K562 (cell line): ENCODE results near the gene PNLIPRP1.

Source experiments
- CBFB ChIP-seq: sonication (generic); formaldehyde crosslinking; IDR thresholded peaks from 2 replicates; pipeline ENCODE4 v1.4.0; 2020; ENCODE audit warnings: mild to moderate bottlenecking, missing genetic modification reagents
- POLR2A ChIP-seq: fragments of 450-650 bp; conservative IDR thresholded peaks from 2 replicates; pipeline ENCODE4 v1.6.1; 2016
- SETDB1 ChIP-seq: IDR thresholded peaks from one replicate; pipeline ENCODE4 v1.6.1; 2012; ENCODE audit warnings: low read length, control low read depth, inconsistent platforms
- ZNF12 ChIP-seq: sonication (generic); formaldehyde crosslinking; IDR thresholded peaks from 2 replicates; pipeline ENCODE4 v1.4.0; 2020; ENCODE audit warnings: mild to moderate bottlenecking, missing genetic modification reagents
- TF ChIP-seq, protein P1 (sequence below): fragments of 450-650 bp; conservative IDR thresholded peaks from 2 replicates; pipeline ENCODE4 v1.6.1; 2016; ENCODE audit warnings: missing genetic modification characterization, low read depth, mild to moderate bottlenecking, control low read depth, missing compliant biosample characterization
- TF ChIP-seq, protein P2 (sequence below), 2 experiments: fragments of 450-650 bp; formaldehyde crosslinking in 1 of 2; IDR thresholded peaks; 2 replicates each; pipeline versions ENCODE4 v1.4.0 to v1.6.1; 2014 to 2020; ENCODE audit warnings: mild to moderate bottlenecking in 2 of 2, borderline replicate concordance in 1 of 2, low read depth in 1 of 2

DNA sequence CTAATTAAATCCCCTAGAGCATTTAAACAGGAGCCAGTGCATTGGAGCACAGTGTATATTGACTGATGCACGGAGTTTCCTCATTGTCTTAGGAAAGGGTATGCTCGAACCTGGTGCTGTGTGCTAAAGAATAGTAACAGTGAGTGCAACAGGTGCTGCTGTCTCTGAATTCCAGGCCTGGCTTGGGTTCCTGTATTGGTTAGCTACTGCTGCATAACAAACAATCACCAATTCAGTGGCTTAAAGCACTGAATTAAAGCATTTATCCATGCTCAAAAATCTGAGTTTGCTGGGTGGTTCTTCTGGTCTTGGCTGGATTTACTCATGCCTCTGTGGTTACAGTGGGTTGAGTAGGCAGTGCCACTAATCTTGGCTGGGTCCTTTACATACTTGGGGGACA is 1.8 kb upstream of the PNLIPRP1 start:
- TF ChIP-seq ZNF12 (CRISPR knock-in tag) (no peak), SETDB1 (no peak), POLR2A (no peak), CBFB (CRISPR knock-in tag) (no peak)
- TF ChIP-seq, protein P1, sequence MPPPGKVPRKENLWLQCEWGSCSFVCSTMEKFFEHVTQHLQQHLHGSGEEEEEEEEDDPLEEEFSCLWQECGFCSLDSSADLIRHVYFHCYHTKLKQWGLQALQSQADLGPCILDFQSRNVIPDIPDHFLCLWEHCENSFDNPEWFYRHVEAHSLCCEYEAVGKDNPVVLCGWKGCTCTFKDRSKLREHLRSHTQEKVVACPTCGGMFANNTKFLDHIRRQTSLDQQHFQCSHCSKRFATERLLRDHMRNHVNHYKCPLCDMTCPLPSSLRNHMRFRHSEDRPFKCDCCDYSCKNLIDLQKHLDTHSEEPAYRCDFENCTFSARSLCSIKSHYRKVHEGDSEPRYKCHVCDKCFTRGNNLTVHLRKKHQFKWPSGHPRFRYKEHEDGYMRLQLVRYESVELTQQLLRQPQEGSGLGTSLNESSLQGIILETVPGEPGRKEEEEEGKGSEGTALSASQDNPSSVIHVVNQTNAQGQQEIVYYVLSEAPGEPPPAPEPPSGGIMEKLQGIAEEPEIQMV (tag), result no peak
- TF ChIP-seq, protein P2, sequence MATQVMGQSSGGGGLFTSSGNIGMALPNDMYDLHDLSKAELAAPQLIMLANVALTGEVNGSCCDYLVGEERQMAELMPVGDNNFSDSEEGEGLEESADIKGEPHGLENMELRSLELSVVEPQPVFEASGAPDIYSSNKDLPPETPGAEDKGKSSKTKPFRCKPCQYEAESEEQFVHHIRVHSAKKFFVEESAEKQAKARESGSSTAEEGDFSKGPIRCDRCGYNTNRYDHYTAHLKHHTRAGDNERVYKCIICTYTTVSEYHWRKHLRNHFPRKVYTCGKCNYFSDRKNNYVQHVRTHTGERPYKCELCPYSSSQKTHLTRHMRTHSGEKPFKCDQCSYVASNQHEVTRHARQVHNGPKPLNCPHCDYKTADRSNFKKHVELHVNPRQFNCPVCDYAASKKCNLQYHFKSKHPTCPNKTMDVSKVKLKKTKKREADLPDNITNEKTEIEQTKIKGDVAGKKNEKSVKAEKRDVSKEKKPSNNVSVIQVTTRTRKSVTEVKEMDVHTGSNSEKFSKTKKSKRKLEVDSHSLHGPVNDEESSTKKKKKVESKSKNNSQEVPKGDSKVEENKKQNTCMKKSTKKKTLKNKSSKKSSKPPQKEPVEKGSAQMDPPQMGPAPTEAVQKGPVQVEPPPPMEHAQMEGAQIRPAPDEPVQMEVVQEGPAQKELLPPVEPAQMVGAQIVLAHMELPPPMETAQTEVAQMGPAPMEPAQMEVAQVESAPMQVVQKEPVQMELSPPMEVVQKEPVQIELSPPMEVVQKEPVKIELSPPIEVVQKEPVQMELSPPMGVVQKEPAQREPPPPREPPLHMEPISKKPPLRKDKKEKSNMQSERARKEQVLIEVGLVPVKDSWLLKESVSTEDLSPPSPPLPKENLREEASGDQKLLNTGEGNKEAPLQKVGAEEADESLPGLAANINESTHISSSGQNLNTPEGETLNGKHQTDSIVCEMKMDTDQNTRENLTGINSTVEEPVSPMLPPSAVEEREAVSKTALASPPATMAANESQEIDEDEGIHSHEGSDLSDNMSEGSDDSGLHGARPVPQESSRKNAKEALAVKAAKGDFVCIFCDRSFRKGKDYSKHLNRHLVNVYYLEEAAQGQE (IDR thresholded peaks at IDR 0.05; ENCODE audit: borderline replicate concordance), result no peak
- TF ChIP-seq, protein P2 (CRISPR knock-in tag; IDR thresholded peaks at IDR 0.05; ENCODE audit: low read depth), result no peak
